Choroid plexus epithelial cell (primary cell): ENCODE results near the gene FBXW12.
"Not testable (repeated sequence)": the region's sequence is repeated elsewhere in the genome, so short reads cannot be mapped to it uniquely, and the experiment has no call there.

ENCODE experiments used
- DNase-seq: peaks from one replicate; pipeline ENCODE4 v3.0.0-alpha.2; 2010; ENCODE audit warnings: low read depth
- H3K4me3 ChIP-seq: 2 replicates; pipeline ENCODE4 v1.5.1; 2011; ENCODE audit warnings: low read depth, mild to moderate bottlenecking, control low read depth, low read length, moderate library complexity
- TF ChIP-seq, protein P1 (sequence below): conservative IDR thresholded peaks from 2 replicates; pipeline ENCODE4 v1.5.1; 2011; ENCODE audit warnings: low read depth, mild to moderate bottlenecking, control low read depth, inconsistent platforms, low read length, moderate library complexity

Gene FBXW12, protein sequence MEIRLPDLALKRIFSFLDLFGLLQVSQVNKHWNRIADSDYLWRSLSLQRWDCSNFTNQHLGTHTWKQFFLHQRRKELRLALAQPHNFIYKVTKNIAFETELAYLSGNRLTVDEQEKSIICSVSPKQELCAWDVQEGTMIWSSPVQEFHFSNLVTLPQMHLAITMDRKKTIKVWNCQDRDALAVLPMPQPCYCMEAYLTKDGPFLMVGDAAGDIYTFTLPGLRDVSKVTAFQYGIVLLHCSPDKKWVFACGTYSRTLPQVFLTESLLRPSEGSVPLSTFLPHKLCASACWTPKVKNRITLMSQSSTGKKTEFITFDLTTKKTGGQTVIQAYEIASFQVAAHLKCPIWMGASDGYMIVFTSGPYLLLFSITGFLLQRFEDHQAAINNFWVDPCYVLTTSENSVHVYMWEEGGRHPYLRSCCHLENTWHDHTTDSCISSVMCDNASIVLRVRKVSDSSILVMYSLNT

DNA sequence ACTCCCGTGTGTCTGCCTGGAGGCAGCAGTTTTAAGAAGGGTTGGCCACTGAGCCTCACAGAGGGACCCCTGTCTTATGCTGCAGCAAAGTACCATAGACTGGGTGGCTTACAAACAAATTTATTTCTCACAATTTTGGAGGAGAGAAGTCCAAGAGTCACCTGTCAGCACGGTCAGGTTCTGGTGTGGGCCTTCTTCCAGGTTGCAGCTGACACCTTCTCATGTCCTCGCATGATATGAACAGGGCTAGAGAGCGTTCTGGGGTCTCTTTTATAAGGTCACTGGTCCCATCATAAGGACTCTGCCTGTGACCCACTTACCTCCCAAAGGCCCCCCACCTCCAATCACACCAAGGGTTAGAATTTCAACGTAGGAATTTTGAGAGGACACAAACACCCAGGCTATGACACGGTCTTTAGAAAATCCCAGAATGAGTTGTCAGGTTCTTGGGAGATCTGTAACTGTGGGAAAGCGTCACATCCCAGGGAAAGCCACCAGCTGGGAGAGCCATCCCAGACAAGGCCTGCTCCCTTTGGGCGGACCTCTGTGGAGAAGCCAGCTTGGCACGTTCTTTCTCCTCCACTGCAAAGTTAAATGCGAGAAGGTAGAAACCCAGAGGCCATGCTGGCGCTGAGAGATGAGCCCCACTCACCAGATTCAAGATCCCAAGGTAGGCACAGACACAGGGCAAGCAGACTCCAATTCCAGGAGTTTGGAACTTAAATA is at the start of gene FBXW12:
Gene FBXW12 (plus strand): TSS at position 569 of the 726 bp plus-strand sequence. CDS start 549 bp downstream, outside the sequence.
- TF ChIP-seq, protein P1, sequence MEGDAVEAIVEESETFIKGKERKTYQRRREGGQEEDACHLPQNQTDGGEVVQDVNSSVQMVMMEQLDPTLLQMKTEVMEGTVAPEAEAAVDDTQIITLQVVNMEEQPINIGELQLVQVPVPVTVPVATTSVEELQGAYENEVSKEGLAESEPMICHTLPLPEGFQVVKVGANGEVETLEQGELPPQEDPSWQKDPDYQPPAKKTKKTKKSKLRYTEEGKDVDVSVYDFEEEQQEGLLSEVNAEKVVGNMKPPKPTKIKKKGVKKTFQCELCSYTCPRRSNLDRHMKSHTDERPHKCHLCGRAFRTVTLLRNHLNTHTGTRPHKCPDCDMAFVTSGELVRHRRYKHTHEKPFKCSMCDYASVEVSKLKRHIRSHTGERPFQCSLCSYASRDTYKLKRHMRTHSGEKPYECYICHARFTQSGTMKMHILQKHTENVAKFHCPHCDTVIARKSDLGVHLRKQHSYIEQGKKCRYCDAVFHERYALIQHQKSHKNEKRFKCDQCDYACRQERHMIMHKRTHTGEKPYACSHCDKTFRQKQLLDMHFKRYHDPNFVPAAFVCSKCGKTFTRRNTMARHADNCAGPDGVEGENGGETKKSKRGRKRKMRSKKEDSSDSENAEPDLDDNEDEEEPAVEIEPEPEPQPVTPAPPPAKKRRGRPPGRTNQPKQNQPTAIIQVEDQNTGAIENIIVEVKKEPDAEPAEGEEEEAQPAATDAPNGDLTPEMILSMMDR: no peak
- no peak within 1 kb of the TSS for H3K4me3 ChIP-seq
- DNase-seq: no peak

DNA sequence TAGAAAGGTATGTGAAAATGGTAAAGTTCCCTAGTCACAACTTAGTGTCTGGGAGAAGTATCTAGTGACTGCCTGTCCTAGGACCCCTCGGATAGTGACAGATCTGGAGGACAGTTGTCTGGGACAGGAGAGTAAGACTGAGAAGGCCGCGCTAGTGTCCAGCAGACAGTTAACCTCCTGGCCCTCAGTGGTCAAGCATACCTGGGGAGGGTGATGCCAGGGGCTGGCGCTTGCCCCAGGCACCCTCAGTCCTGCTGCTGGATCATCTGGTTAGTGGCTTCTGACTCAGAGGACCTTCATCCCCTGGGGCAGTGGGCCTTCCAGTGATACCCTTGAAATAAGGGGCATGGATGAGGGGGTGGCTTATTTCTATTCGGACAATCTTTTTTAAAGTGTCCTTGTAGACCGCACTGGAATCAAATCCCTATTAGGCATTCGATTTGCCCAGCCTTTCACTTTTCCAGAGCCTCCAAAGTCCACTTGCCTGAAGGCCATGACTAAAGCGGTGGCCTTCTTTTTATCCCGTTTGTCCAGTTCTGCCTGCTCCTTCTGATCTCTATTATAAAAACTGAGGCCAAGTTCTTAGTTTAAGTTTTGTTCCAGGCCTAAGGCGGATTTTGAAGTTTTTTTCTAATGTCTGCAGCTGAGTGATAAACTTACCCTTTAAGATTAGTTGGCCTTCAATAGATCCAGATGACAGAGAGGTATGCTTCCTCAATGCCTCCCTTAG is 40.1 kb upstream of the FBXW12 start:
- H3K4me3 ChIP-seq, DNase-seq: not testable (repeated sequence)

DNA sequence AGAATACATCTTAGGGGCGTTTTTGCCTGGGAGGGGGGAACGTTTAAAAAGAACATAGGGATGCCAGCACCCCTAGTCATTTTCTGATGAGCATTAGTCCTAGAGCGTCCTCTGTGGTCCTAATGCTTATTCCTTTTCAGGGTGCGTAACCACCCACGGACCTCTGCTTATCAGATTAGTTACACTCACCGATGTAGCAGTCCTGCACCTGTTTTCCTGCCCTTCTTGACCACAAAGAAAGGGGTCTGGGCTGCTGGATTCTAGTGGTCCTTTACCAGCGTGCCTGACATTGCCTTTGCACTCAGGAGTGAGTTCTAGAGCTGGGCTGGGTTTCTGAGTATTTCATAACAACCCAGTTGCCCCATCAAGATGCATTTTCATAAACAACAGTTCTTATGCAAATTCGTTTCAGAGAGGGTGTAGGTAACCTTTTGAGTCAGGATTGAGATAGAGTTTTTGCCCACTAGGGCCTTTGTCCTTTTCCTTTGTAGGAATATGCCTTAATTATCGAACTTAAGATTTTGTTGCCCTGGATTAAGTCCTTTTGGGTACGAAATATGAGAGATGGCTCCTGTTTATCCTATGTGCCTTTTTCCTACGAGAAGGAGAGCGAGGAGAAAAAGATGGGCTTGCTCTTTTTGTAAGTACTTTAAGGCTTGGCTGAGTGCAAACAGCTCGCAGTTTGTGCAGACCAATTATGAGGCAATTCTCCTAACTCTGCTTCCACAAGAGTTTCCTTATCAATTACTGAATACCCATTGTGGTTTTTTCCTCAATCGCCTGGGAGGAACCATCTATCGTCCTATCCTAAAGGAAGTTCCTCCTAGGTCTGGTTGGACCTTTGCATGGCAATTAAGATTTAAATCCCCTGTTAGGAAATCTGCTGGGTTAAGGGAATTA is 38.4 kb upstream of the FBXW12 start, which contains the start of gene SPINK8:
Gene SPINK8 (minus strand): TSS at position 316 of the 900 bp plus-strand sequence. CDS start 5,320 bp downstream, outside the sequence.
- not testable (repeated sequence) for H3K4me3 ChIP-seq, DNase-seq

DNA sequence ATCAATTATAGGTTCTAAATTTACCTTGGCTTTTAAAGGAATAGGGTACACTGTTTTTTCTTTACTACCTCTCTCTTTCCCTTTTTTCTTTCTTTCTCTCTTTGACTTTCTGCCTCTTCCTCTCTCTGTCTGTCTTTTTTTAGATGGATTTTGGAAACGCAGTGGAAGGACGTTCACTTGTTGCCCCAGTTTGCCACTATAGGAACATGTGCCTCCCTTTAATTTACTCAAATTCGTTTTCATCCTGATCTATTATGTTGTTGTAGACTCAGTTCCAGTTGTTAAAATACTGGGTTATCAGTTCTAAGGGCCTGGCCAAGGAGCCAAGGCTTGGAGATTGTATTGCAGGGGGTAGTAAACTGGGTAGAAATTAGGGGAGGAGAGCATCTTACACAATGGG is 37.4 kb upstream of the FBXW12 start:
- H3K4me3 ChIP-seq: no peak overlapping the region
- no peak for DNase-seq
- TF ChIP-seq, protein P1: no peak

DNA sequence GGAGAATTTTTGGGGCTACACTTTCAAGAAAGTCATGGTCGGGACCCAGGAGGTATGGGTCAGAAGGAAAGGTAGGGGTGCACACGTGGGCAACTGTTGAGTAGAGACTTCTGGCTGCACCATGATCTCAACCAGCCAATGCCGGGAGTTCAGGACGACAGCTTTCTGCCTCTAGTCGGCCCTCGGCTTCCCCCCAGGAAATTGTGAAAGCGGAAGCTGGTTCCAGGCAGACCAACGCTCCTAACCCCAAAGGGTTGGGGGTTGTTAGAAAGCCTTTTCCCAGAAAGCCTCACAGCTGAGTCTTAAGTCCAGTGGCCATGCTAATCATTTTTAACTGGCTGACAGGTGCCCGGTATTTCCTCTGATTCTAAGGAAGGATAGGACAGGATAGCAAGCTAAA is 36.7 kb upstream of the FBXW12 start:
- not testable (repeated sequence) for H3K4me3 ChIP-seq, DNase-seq

DNA sequence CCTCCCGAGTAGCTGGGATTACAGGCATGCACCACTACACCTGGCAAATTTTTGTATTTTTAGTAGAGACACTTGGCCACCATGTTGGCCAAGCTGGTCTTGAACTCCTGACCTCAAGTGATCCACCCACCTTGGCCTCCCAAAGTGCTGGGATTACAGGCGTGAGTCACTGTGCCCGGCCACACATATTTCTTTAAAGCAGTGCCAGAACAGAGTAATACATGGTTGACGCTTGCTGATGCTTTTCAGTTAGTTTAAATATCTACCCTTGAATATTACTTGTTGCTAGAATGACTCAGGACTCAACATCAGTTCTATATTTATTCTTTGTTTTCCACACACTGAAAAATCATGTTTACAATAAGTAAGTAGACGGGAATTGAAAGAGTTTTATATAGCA is 34.5 kb upstream of the FBXW12 start:
- H3K4me3 ChIP-seq, DNase-seq: not testable (repeated sequence)

DNA sequence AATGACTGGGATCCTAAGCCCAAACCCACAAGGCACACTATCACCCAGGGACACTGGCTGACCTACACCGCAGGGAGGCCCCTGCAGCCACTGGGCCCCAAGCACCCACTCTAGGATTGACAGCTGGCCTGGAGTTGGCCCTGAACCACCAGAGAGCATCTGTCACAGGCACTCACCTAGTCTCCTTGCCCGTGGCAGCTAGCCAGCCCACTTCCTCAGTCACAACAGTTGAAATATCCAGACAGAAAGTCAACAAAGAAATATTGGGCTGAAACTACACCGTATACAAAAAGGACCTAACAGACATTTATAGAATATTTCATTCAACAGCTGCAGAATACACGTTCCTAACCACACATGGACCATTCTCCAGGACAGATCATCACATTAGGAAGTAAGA is 33.4 kb upstream of the FBXW12 start:
- H3K4me3 ChIP-seq: no peak overlapping the region

DNA sequence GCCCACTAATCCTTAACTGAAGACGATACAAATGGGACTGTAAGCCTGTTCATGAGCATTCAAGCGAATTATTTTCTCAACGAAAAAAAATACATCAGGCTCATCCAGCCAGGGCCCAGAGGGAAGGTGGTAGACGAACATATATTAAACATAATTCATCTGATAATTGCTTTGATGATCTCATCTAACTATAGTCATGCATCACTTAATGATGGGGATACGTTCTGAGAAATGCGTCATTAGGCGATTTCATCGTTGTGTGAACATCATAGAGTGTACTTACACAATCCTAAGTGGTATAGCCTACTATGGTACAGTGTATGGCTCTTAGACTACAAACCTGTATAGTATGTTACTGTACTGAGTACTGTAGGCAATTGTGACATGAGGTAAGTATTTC is 28.6 kb upstream of the FBXW12 start:
- no peak overlapping the region for H3K4me3 ChIP-seq
- TF ChIP-seq, protein P1: no peak
- no peak for DNase-seq

More for the DNA sequence above, 33.4 kb upstream of the FBXW12 start:
- TF ChIP-seq, protein P1: no peak
- DNase-seq: peak; percentile 2
